Lung (tissue), 12 donors: Measurements from ENCODE around the gene KHNYN. TPM values are rescaled to one million over a fixed set of nuclear protein-coding genes. Genes with fewer than 3 reads are reported as not detected.

ENCODE experiments used
- ATAC-seq: fragments of 200-7000 bp; cut with Tn5 transposase; one replicate; pipeline ENCODE4 v1.9.1; 2020; ENCODE audit warnings: moderate number of reproducible peaks; ENCODE audit not compliant: insufficient read depth, low FRiP score
- DNase-seq, 3 donors: peaks; one replicate each; pipeline ENCODE4 v3.0.0-alpha.2; 2013 to 2017
- H3K27ac ChIP-seq, 2 donors: one replicate each; pipeline ENCODE4 v1.5.1; 2013; ENCODE audit warnings: mild to moderate bottlenecking in 2 of 2, moderate library complexity in 2 of 2, control low read depth in 1 of 2, inconsistent platforms in 1 of 2, low read depth in 1 of 2, low read length in 1 of 2
- H3K27me3 ChIP-seq, 3 donors: one replicate each; pipeline ENCODE4 v1.5.1; 2013; ENCODE audit warnings: low read length in 2 of 3; ENCODE audit not compliant: control insufficient read depth in 3 of 3, insufficient read depth in 3 of 3
- H3K36me3 ChIP-seq, 4 donors: one replicate each; pipeline ENCODE4 v1.5.1; 2013; ENCODE audit warnings: low read length in 4 of 4, mild to moderate bottlenecking in 1 of 4, moderate library complexity in 1 of 4; ENCODE audit not compliant: control insufficient read depth in 4 of 4, insufficient read depth in 4 of 4
- H3K4me1 ChIP-seq, 5 donors: one replicate each; pipeline ENCODE4 v1.5.1; 2013; ENCODE audit warnings: low read length in 5 of 5, mild to moderate bottlenecking in 2 of 5, moderate library complexity in 1 of 5; ENCODE audit not compliant: control insufficient read depth in 5 of 5, insufficient read depth in 5 of 5
- H3K4me3 ChIP-seq: one replicate; pipeline ENCODE4 v1.5.1; 2013; ENCODE audit warnings: mild to moderate bottlenecking, control low read depth, moderate library complexity
- H3K9ac ChIP-seq, 2 donors: one replicate each; pipeline ENCODE4 v1.5.1; 2013; ENCODE audit warnings: low read length in 2 of 2, control low read depth in 1 of 2; ENCODE audit not compliant: insufficient read depth in 1 of 2
- H3K9me3 ChIP-seq, 4 donors: one replicate each; pipeline ENCODE4 v1.5.1; 2013; ENCODE audit warnings: low read length in 3 of 4, mild to moderate bottlenecking in 1 of 4, moderate library complexity in 1 of 4; ENCODE audit not compliant: control insufficient read depth in 4 of 4, insufficient read depth in 3 of 4
- WGBS, 2 donors: extraction: QIAGEN DNeasy Blood & Tissue Kit; methylation state at CpG; one replicate each; pipeline ENCODE4 v1.1.7; 2013; 5-methylcytosine and 5-hydroxymethylcytosine counted together
- polyA plus RNA-seq, 2 donors: library from polyadenylated mRNA; stranded (reverse); fragments of 200-250 nt; gene quantifications; one replicate each; pipeline ENCODE4 v1.2.1, GENCODE V29; 2013
- total RNA-seq, 2 donors: library from RNA; depleted of rRNA in 1 of 2; stranded (reverse); fragments of >200 nt in 1 of 2; gene quantifications; one replicate each; pipeline ENCODE4 v1.2.1, GENCODE V29; 2014 to 2021
- TF ChIP-seq, protein P1 (sequence below): IDR thresholded peaks from 2 replicates; pipeline ENCODE4 v1.5.1; 2012; ENCODE audit warnings: mild to moderate bottlenecking; ENCODE audit errors: control extremely low read depth, extremely low read depth
- donor health status: control.
- donor health status: control.
- donor health status: Bipolar disorder and iron deficiency.
- donor health status: healthy.
- donor health status: DM: yes; HTN: yes; CAD: no.

The KHNYN gene
- total and polyA plus RNA-seq, 4 donors, result 27.0 to 60.2 (median 41.1) TPM

DNA sequence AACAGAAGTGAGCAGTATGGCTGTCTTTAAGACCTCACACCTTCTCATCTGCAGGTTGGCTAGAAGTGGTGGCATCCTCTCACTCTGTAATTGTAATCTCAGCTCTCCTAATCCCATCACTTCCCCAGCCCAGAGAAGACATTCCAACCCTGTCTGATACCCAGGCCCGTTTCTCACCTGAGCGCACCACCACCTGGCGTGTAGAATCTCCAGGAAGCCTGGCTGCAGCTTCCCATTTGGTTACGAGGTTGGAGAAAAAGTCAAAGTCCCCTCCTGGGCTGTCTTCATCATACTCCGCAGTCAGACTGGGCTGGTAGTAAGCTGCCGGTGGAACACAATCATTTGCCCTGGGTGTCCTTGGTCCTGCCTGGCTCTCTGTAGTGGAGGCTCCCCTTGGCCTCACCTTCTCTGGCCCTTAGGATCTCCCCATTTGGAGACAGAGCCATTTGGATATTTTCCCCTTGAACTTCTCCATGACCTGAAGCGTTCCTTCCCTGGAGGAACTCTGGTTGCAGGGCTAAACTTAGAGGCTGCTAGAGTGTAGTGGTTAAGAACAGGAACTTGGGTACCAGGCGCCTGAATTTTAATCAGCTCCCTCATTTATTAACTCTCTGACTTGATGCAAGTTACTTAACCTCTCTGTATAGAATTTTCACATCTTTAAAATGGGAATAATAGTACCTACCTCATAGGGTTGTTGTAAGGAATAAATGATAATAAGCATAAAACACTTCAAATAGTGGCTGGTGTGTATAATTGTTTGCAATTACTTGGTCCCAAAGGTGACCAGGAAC, 11.0 kb downstream of the KHNYN start:
- no peak for DNase-seq
- peaks cover 6 to 41% (median 33%) of the 10 kb centered on the region in 4 donors for H3K36me3 ChIP-seq
- H3K27me3 ChIP-seq, result no peaks in the 10 kb centered on the region
- peaks cover 4 to 16% (median 5%) of the 10 kb centered on the region in 5 donors for H3K4me1 ChIP-seq
- H3K9ac ChIP-seq, result no peak overlapping the region
- no peak for ATAC-seq
- H3K27ac ChIP-seq, result peak overlapping the region in 1 of 2 donors; percentile 18
- no peaks in the 10 kb centered on the region for H3K9me3 ChIP-seq
- TF ChIP-seq, protein P1, sequence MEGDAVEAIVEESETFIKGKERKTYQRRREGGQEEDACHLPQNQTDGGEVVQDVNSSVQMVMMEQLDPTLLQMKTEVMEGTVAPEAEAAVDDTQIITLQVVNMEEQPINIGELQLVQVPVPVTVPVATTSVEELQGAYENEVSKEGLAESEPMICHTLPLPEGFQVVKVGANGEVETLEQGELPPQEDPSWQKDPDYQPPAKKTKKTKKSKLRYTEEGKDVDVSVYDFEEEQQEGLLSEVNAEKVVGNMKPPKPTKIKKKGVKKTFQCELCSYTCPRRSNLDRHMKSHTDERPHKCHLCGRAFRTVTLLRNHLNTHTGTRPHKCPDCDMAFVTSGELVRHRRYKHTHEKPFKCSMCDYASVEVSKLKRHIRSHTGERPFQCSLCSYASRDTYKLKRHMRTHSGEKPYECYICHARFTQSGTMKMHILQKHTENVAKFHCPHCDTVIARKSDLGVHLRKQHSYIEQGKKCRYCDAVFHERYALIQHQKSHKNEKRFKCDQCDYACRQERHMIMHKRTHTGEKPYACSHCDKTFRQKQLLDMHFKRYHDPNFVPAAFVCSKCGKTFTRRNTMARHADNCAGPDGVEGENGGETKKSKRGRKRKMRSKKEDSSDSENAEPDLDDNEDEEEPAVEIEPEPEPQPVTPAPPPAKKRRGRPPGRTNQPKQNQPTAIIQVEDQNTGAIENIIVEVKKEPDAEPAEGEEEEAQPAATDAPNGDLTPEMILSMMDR, result no peak
- WGBS, 2 donors, result 81 to 86% methylated on average over 8 of the region's 8 CpGs
- no peak overlapping the region for H3K4me3 ChIP-seq

DNA sequence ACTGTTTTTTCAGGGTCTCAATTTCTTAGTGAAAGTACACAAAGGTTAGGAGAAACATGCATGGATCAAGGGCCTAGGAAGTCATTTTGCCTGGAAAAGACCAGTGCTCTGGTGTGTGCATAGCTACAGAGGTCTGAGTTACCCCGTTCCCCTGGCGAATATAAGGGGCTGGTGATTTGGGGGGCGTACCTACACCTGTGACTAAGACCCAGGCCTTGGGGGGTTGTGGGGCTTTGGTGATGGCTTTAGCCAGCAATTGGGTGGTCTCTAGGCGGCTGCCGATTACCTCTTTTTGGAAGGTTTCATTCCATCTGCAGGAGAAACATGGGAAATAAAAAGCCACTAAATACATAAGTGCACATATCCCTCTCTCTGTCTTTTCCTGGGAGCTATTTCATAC, 11.7 kb downstream of the KHNYN start:
- Histone ChIP-seq H3K36me3 (peaks cover 6 to 34% (median 27%) of the 10 kb centered on the region in 4 donors), H3K9ac (peak overlapping the region in 1 of 2 donors; percentile 72), H3K9me3 (no peaks in the 10 kb centered on the region), H3K4me1 (peaks cover 4 to 16% (median 5%) of the 10 kb centered on the region in 5 donors), H3K27me3 (no peaks in the 10 kb centered on the region), H3K27ac (peak overlapping the region in 1 of 2 donors; percentile 97), H3K4me3 (no peak overlapping the region)
- WGBS, 2 donors, result 54 to 75% methylated on average over 5 of the region's 5 CpGs
- no peak for DNase-seq
- no peak for ATAC-seq
- TF ChIP-seq, protein P1, result no peak

DNA sequence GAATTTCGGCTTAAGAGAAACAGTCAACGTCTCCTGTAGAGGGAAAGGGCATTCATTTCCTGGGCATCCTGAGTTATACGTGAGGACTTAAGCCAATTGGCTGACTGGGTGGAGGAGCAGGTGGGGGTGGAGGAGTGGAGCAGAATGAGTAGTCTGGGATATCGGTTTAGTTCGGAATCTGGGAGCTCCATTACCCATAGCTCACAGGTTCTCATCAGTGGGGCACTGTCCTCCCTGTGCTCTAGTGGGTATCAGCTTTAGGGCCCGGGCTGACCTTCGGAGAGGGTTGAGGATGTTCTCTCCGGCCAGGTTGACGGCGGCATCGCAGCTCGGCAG, 12.1 kb downstream of the KHNYN start:
- TF ChIP-seq, protein P1, result no peak
- peaks cover 4 to 16% (median 5%) of the 10 kb centered on the region in 5 donors for H3K4me1 ChIP-seq
- peaks cover 6 to 33% (median 25%) of the 10 kb centered on the region in 4 donors for H3K36me3 ChIP-seq
- ATAC-seq (no peak), DNase-seq (no peak)
- H3K27ac ChIP-seq, result peak overlapping the region; percentile 94 to 97
- peak overlapping the region; percentile 24 for H3K4me3 ChIP-seq
- no peaks in the 10 kb centered on the region for H3K27me3 ChIP-seq
- no peaks in the 10 kb centered on the region for H3K9me3 ChIP-seq
- peak overlapping the region; percentile 72 to 89 for H3K9ac ChIP-seq
- 3 to 4% methylated on average over 12 of the region's 12 CpGs for WGBS, 2 donors
